Activated naive CD8-positive, alpha-beta T cell treated with anti-CD3 and anti-CD28 coated beads, Interleukin-2, amount 50 U/mL, for 24 hours (primary cell): ENCODE data around the gene ADCY9.
"Not testable (repeated sequence)": the region's sequence is repeated elsewhere in the genome, so short reads cannot be mapped to it uniquely, and the experiment has no call there.

Source experiments
- ATAC-seq: fragments of 150-1000 bp; cut with Tn5 transposase; one replicate; pipeline ENCODE4 v1.10.0; 2021
- DNase-seq: peaks from one replicate; pipeline ENCODE4 v3.0.0; 2021
- H3K27ac Mint-ChIP-seq: one replicate; pipeline ENCODE4 v1.8.0; 2021; ENCODE audit warnings: mild to moderate bottlenecking, mixed read lengths
- H3K27me3 Mint-ChIP-seq: one replicate; pipeline ENCODE4 v1.8.0; 2021; ENCODE audit warnings: mixed read lengths
- H3K36me3 Mint-ChIP-seq: one replicate; pipeline ENCODE4 v1.8.0; 2021; ENCODE audit warnings: low read depth, mixed read lengths
- H3K4me1 Mint-ChIP-seq: one replicate; pipeline ENCODE4 v1.8.0; 2021; ENCODE audit warnings: mixed read lengths
- H3K4me3 Mint-ChIP-seq: one replicate; pipeline ENCODE4 v1.8.0; 2021; ENCODE audit warnings: mild to moderate bottlenecking, moderate library complexity, mixed read lengths
- H3K9me3 Mint-ChIP-seq: one replicate; pipeline ENCODE4 v1.8.0; 2021; ENCODE audit warnings: mixed read lengths

ADCY9 gene

GRCh38 chr16:3934491-3935181, 181.6 kb downstream of the ADCY9 start:
- H3K36me3 Mint-ChIP-seq: no peaks in the 10 kb centered on the region
- ATAC-seq (no peak), DNase-seq (no peak)
- H3K4me3 Mint-ChIP-seq: no peak overlapping the region
- peaks cover 5% of the 10 kb centered on the region for H3K27me3 Mint-ChIP-seq
- H3K27ac Mint-ChIP-seq: no peak overlapping the region
- no peaks in the 10 kb centered on the region for H3K9me3 Mint-ChIP-seq
- H3K4me1 Mint-ChIP-seq: peaks cover 4% of the 10 kb centered on the region

- not testable (repeated sequence) for H3K4me3 Mint-ChIP-seq, H3K27me3 Mint-ChIP-seq, H3K9me3 Mint-ChIP-seq, ATAC-seq, H3K4me1 Mint-ChIP-seq, DNase-seq, H3K27ac Mint-ChIP-seq, H3K36me3 Mint-ChIP-seq
Measured at GRCh38 chr16:3927147-3927546, 189.1 kb downstream of the ADCY9 start.

- H3K27ac Mint-ChIP-seq: no peak overlapping the region
- no peak overlapping the region for H3K4me3 Mint-ChIP-seq
- H3K4me1 Mint-ChIP-seq: no peaks in the 10 kb centered on the region
- DNase-seq: no peak
- peaks cover 14% of the 10 kb centered on the region for H3K27me3 Mint-ChIP-seq
- no peaks in the 10 kb centered on the region for H3K9me3 Mint-ChIP-seq
- ATAC-seq: no peak
- no peaks in the 10 kb centered on the region for H3K36me3 Mint-ChIP-seq
Measured at GRCh38 chr16:3924763-3925162, 191.5 kb downstream of the ADCY9 start.

- H3K9me3 Mint-ChIP-seq: peaks cover 10% of the 10 kb centered on the region
- ATAC-seq (no peak), DNase-seq (no peak)
- peaks cover 18% of the 10 kb centered on the region for H3K27me3 Mint-ChIP-seq
- H3K4me1 Mint-ChIP-seq: no peaks in the 10 kb centered on the region
- H3K36me3 Mint-ChIP-seq: peaks cover 3% of the 10 kb centered on the region
- H3K4me3 Mint-ChIP-seq: no peak overlapping the region
- no peak overlapping the region for H3K27ac Mint-ChIP-seq
Measured at GRCh38 chr16:3922241-3922640, 194.0 kb downstream of the ADCY9 start.

GRCh38 chr16:3920206-3920605, 196.0 kb downstream of the ADCY9 start:
- no peaks in the 10 kb centered on the region for H3K4me1 Mint-ChIP-seq
- no peak for ATAC-seq
- H3K27ac Mint-ChIP-seq: no peak overlapping the region
- H3K4me3 Mint-ChIP-seq: no peak overlapping the region
- peaks cover 3% of the 10 kb centered on the region for H3K36me3 Mint-ChIP-seq
- DNase-seq: no peak
- H3K9me3 Mint-ChIP-seq: peaks cover 10% of the 10 kb centered on the region
- H3K27me3 Mint-ChIP-seq: peaks cover 18% of the 10 kb centered on the region

- H3K9me3 Mint-ChIP-seq: peaks cover 10% of the 10 kb centered on the region
- peaks cover 3% of the 10 kb centered on the region for H3K36me3 Mint-ChIP-seq
- no peak overlapping the region for H3K27ac Mint-ChIP-seq
- no peaks in the 10 kb centered on the region for H3K4me1 Mint-ChIP-seq
- H3K4me3 Mint-ChIP-seq: no peak overlapping the region
- peaks cover 16% of the 10 kb centered on the region for H3K27me3 Mint-ChIP-seq
- ATAC-seq: no peak
- no peak for DNase-seq
Measured at GRCh38 chr16:3919413-3919812, 196.8 kb downstream of the ADCY9 start.

- peaks cover 5% of the 10 kb centered on the region for H3K27me3 Mint-ChIP-seq
- H3K9me3 Mint-ChIP-seq: peaks cover 10% of the 10 kb centered on the region
- no peak overlapping the region for H3K4me3 Mint-ChIP-seq
- ATAC-seq (no peak), DNase-seq (no peak)
- no peaks in the 10 kb centered on the region for H3K4me1 Mint-ChIP-seq
- no peak overlapping the region for H3K27ac Mint-ChIP-seq
- H3K36me3 Mint-ChIP-seq: peaks cover 3% of the 10 kb centered on the region
Measured at GRCh38 chr16:3915426-3916260, 200.6 kb downstream of the ADCY9 start.

- H3K4me1 Mint-ChIP-seq: no peaks in the 10 kb centered on the region
- no peaks in the 10 kb centered on the region for H3K36me3 Mint-ChIP-seq
- no peak overlapping the region for H3K27ac Mint-ChIP-seq
- H3K9me3 Mint-ChIP-seq: no peaks in the 10 kb centered on the region
- no peak overlapping the region for H3K4me3 Mint-ChIP-seq
- DNase-seq (no peak), ATAC-seq (no peak)
- no peaks in the 10 kb centered on the region for H3K27me3 Mint-ChIP-seq
Measured at GRCh38 chr16:3912897-3913296, 203.3 kb downstream of the ADCY9 start.
